Muscle layer of duodenum (tissue), 2 donors: ENCODE results near the gene RNF41.
A peak's percentile ranks its signal among the peaks of the same experiment; 100 is the strongest.

Experiments
- H3K27ac ChIP-seq: one replicate; pipeline ENCODE4 v1.7.0; 2013; ENCODE audit warnings: mild to moderate bottlenecking, low read length
- H3K27me3 ChIP-seq: one replicate; pipeline ENCODE4 v1.7.0; 2013; ENCODE audit warnings: low read depth, mild to moderate bottlenecking, control low read depth, low read length
- H3K36me3 ChIP-seq, 2 donors: one replicate each; pipeline ENCODE4 v1.7.0; 2013; ENCODE audit warnings: low read length in 2 of 2, control low read depth in 1 of 2, mild to moderate bottlenecking in 1 of 2; ENCODE audit not compliant: insufficient read depth in 2 of 2, control insufficient read depth in 1 of 2
- H3K4me1 ChIP-seq, 2 donors: one replicate each; pipeline ENCODE4 v1.7.0; 2013; ENCODE audit warnings: low read length in 2 of 2, mild to moderate bottlenecking in 2 of 2, control low read depth in 1 of 2, moderate library complexity in 1 of 2; ENCODE audit not compliant: insufficient read depth in 2 of 2, control insufficient read depth in 1 of 2
- H3K4me3 ChIP-seq, 2 donors: one replicate each; pipeline ENCODE4 v1.7.0; 2013; ENCODE audit warnings: low read length in 2 of 2, low read depth in 1 of 2, mild to moderate bottlenecking in 1 of 2
- H3K9me3 ChIP-seq, 2 donors: one replicate each; pipeline ENCODE4 v1.7.0; 2013; ENCODE audit warnings: low read length in 2 of 2, control low read depth in 1 of 2, mild to moderate bottlenecking in 1 of 2; ENCODE audit not compliant: control insufficient read depth in 1 of 2
- donor health status: healthy.

The RNF41 gene

GRCh38 chr12:56224102-56224701, 2.5 kb upstream of the RNF41 start, which contains the start of gene NABP2:
NABP2 (plus strand) TSS chr12:56224342; CDS start chr12:56224857, 515 bp downstream.
- peaks cover 4 to 17% of the 10 kb centered on the region in 2 donors for H3K36me3 ChIP-seq
- peaks cover 4 to 33% of the 10 kb centered on the region in 2 donors for H3K4me1 ChIP-seq
- H3K9me3 ChIP-seq, result no peaks in the 10 kb centered on the region

GRCh38 chr12:56223571-56224101, 1.9 kb upstream of the RNF41 start:
- H3K36me3 ChIP-seq, result peaks cover 4 to 14% of the 10 kb centered on the region in 2 donors
- H3K27ac ChIP-seq, result peak overlapping the region; percentile 79
- no peaks in the 10 kb centered on the region for H3K9me3 ChIP-seq
- H3K4me1 ChIP-seq, result peaks cover 4 to 33% of the 10 kb centered on the region in 2 donors
- H3K27me3 ChIP-seq, result no peaks in the 10 kb centered on the region
- peak overlapping the region; percentile 59 to 81 for H3K4me3 ChIP-seq

More at GRCh38 chr12:56224102-56224701, 2.5 kb upstream of the RNF41 start, which contains the start of gene NABP2:
- Histone ChIP-seq H3K27me3 (no peaks in the 10 kb centered on the region), H3K4me3 (peak within 1 kb of the TSS; percentile 81 to 84), H3K27ac (peak within 1 kb of the TSS; percentile 80)

GRCh38 chr12:56222531-56222895, 791 bp upstream of the RNF41 start:
- H3K27ac ChIP-seq, result peak overlapping the region; percentile 99
- peak overlapping the region; percentile 83 to 93 for H3K4me3 ChIP-seq
- H3K4me1 ChIP-seq, result peaks cover 4 to 33% of the 10 kb centered on the region in 2 donors
- H3K27me3 ChIP-seq, result no peaks in the 10 kb centered on the region
- H3K9me3 ChIP-seq, result no peaks in the 10 kb centered on the region
- H3K36me3 ChIP-seq, result peaks cover 4 to 14% of the 10 kb centered on the region in 2 donors

GRCh38 chr12:56221232-56221756, 428 bp downstream of the RNF41 start:
- Histone ChIP-seq H3K4me1 (peaks cover 4 to 33% of the 10 kb centered on the region in 2 donors), H3K27me3 (no peaks in the 10 kb centered on the region), H3K36me3 (peaks cover 7 to 15% of the 10 kb centered on the region in 2 donors), H3K27ac (peak overlapping the region; percentile 99), H3K9me3 (no peaks in the 10 kb centered on the region), H3K4me3 (peak overlapping the region; percentile 83 to 93)

- Histone ChIP-seq H3K9me3 (no peaks in the 10 kb centered on the region), H3K36me3 (peaks cover 4 to 17% of the 10 kb centered on the region in 2 donors), H3K4me1 (peaks cover 4 to 33% of the 10 kb centered on the region in 2 donors), H3K27ac (peak overlapping the region; percentile 99), H3K4me3 (peak overlapping the region; percentile 83 to 93), H3K27me3 (no peaks in the 10 kb centered on the region)
These were observed 1.0 kb downstream of the RNF41 start for GRCh38 chr12:56220611-56221231.

- H3K4me3 ChIP-seq, result no peak overlapping the region
- no peaks in the 10 kb centered on the region for H3K27me3 ChIP-seq
- H3K4me1 ChIP-seq, result peaks cover 4 to 29% of the 10 kb centered on the region in 2 donors
- peaks cover 9 to 26% of the 10 kb centered on the region in 2 donors for H3K36me3 ChIP-seq
- H3K9me3 ChIP-seq, result no peaks in the 10 kb centered on the region
- H3K27ac ChIP-seq, result no peak overlapping the region
These were observed 1.9 kb downstream of the RNF41 start for GRCh38 chr12:56219840-56220239.

GRCh38 chr12:56216461-56216860, 5.3 kb downstream of the RNF41 start:
- Histone ChIP-seq H3K27ac (no peak overlapping the region), H3K4me1 (peaks cover 0 to 12% of the 10 kb centered on the region in 2 donors), H3K4me3 (no peak overlapping the region), H3K9me3 (no peaks in the 10 kb centered on the region), H3K27me3 (no peaks in the 10 kb centered on the region), H3K36me3 (peaks cover 34 to 56% of the 10 kb centered on the region in 2 donors)

GRCh38 chr12:56213878-56214277, 7.8 kb downstream of the RNF41 start:
- Histone ChIP-seq H3K4me1 (no peaks in the 10 kb centered on the region), H3K36me3 (peaks cover 46 to 67% of the 10 kb centered on the region in 2 donors), H3K27me3 (no peaks in the 10 kb centered on the region), H3K4me3 (no peak overlapping the region), H3K27ac (no peak overlapping the region), H3K9me3 (no peaks in the 10 kb centered on the region)

- Histone ChIP-seq H3K27ac (no peak overlapping the region), H3K27me3 (no peaks in the 10 kb centered on the region), H3K9me3 (no peaks in the 10 kb centered on the region), H3K4me3 (no peak overlapping the region), H3K4me1 (no peaks in the 10 kb centered on the region), H3K36me3 (peaks cover 54 to 78% of the 10 kb centered on the region in 2 donors)
These were observed 9.4 kb downstream of the RNF41 start for GRCh38 chr12:56212361-56212760.

- no peaks in the 10 kb centered on the region for H3K27me3 ChIP-seq
- no peak overlapping the region for H3K27ac ChIP-seq
- no peaks in the 10 kb centered on the region for H3K4me1 ChIP-seq
- H3K9me3 ChIP-seq, result no peaks in the 10 kb centered on the region
- H3K36me3 ChIP-seq, result peaks cover 53 to 64% of the 10 kb centered on the region in 2 donors
- H3K4me3 ChIP-seq, result no peak overlapping the region
These were observed 13.7 kb downstream of the RNF41 start for GRCh38 chr12:56208006-56208405.

GRCh38 chr12:56206452-56207166, 15.1 kb downstream of the RNF41 start:
- Histone ChIP-seq H3K36me3 (peaks cover 42 to 51% of the 10 kb centered on the region in 2 donors), H3K4me3 (no peak overlapping the region), H3K9me3 (no peaks in the 10 kb centered on the region), H3K27ac (no peak overlapping the region), H3K27me3 (no peaks in the 10 kb centered on the region), H3K4me1 (no peaks in the 10 kb centered on the region)
